Smooth muscle cell of trachea (primary cell): ENCODE results near the gene IFNA8. TPM values are rescaled to one million over a fixed set of nuclear protein-coding genes. Genes with fewer than 3 reads are reported as not detected.

ENCODE experiments used
- total RNA-seq: library from RNA; depleted of rRNA; stranded (reverse); fragments of >200 nt; gene quantifications from 2 replicates; pipeline ENCODE4 v1.2.1, GENCODE V29; 2014

Gene IFNA8
- not detected in 2 replicates for total RNA-seq

DNA sequence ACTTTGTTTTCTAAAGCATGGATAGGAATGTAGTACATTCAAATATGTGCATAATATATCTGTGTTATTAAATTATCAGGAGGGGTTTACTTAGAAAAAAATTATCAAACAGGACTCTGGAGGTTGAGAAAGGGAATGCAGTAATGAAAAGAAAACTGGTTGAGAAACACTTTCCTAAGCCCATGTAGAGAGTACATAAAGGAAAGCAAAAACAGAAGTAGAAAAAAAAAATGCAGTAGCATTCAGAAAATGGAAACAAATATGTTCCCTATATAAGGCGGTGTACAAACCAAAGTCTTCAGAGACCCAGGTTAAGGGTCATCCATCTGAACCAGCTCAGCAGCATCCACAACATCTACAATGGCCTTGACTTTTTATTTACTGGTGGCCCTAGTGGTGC is at the start of gene IFNA8:
IFNA8 (plus strand) TSS at position 301 of the 400 bp plus-strand sequence; CDS start at position 361, 60 bp downstream.

DNA sequence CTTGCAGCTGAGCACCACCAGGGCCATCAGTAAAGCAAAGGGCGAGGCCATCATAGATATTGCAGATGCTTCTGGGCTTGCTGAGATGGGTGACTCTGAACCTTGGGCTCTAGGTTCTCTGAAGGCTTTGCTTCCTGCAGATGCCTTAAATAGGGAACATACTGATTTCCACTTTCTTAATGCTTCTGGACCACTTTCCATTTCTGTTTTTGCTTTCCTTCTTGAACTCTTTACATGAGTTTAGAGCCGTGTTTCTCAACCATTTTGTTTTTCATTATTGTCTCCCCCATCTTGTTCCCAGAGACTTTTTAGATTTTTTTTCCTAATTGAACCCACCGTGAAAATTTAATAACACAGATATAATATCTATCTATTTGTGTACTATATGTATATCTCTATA is 41.0 kb upstream of the IFNA8 start, which contains the start of gene IFNA13:
IFNA13 (minus strand) TSS at position 101 of the 400 bp plus-strand sequence; CDS start at position 54, 47 bp downstream.

DNA sequence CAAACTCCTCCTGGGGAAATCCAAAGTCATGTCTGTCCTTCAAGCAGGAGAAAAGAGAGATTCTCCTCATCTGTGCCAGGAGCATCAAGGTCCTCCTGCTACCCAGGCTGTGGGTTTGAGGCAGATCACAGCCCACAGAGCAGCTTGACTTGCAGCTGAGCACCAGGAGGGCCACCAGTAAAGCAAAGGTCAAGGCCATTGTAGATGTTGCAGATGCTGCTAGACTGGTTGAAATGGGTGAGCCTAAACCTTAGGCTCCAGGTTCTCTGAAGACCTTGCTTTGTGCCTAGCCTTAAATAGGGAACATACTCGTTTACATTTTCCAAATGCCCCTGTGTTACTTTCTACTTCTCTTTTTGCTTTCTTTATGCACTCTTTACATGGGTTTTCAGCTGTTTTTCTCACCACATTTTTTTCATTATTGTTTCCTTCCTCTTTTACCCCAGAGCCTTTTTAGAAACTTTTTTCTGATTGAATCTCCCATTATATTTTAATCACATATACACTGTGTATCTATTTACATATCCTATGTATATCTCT is 23.7 kb upstream of the IFNA8 start, which contains the start of gene IFNA2:
IFNA2 (minus strand) TSS at position 268 of the 540 bp plus-strand sequence; CDS start at position 199, 69 bp downstream.

DNA sequence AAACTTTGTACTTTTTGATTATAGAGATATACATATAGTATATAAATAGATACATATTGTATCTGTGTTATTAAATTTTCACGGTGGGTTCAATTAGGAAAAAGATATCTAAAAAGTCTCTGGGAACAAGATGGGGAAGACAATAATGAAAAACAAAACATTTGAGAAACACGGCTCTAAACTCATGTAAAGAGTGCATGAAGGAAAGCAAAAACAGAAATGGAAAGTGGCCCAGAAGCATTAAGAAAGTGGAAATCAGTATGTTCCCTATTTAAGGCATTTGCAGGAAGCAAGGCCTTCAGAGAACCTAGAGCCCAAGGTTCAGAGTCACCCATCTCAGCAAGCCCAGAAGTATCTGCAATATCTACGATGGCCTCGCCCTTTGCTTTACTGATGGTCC is 31.2 kb downstream of the IFNA8 start, which contains the start of gene IFNA1:
IFNA1 (plus strand) TSS at position 301 of the 400 bp plus-strand sequence; CDS start at position 370, 69 bp downstream.

Other genes starting within 250 kb of the IFNA8 start
- not detected in 2 replicates for gene IFNA21, start 242.5 kb upstream of the IFNA8 start, total RNA-seq
- gene IFNA4, start 221.5 kb upstream of the IFNA8 start, total RNA-seq, result not detected in 2 replicates
- gene IFNA7, start 206.9 kb upstream of the IFNA8 start, total RNA-seq, result not detected in 2 replicates
- not detected in 2 replicates for gene IFNA10, start 202.0 kb upstream of the IFNA8 start, total RNA-seq
- gene IFNA16, start 191.8 kb upstream of the IFNA8 start, total RNA-seq, result not detected in 2 replicates
- not detected in 2 replicates for gene IFNA17, start 180.9 kb upstream of the IFNA8 start, total RNA-seq
- gene IFNA14, start 169.1 kb upstream of the IFNA8 start, total RNA-seq, result not detected in 2 replicates
- gene IFNA5, start 103.8 kb upstream of the IFNA8 start, total RNA-seq, result not detected in 2 replicates
- gene KLHL9, start 73.7 kb upstream of the IFNA8 start, total RNA-seq, result 48.1 and 52.5 TPM in 2 replicates
- gene IFNA6, start 58.2 kb upstream of the IFNA8 start, total RNA-seq, result not detected in 2 replicates
- not detected in 2 replicates for gene IFNA13, start 41.1 kb upstream of the IFNA8 start, total RNA-seq
- not detected in 2 replicates for gene IFNA2, start 23.7 kb upstream of the IFNA8 start, total RNA-seq
- gene IFNA1, start 31.3 kb downstream of the IFNA8 start, total RNA-seq, result not detected in 2 replicates
- 5.1 and 11.2 TPM in 2 replicates for gene IFNE, start 73.2 kb downstream of the IFNA8 start, total RNA-seq